Measurements from ENCODE around the gene TFAM. TPM values are rescaled to one million over a fixed set of nuclear protein-coding genes. Genes with fewer than 3 reads are reported as not detected.

The TFAM gene
- polyA plus RNA-seq, 1 of the 3 experiments (the other 2 are of a cell fraction) = 19.6 TPM

GRCh38 chr10:58389024-58389423 lies 3.8 kb downstream of the TFAM start:
- no peak overlapping the region for H3K27ac ChIP-seq (ENCODE audit: low read depth in 2 of 2, low read length in 1 of 2)
- no peaks in the 10 kb centered on the region for H3K9me2 ChIP-seq
- TF ChIP-seq RCOR1 (IDR thresholded peaks at IDR 0.05; ENCODE audit: low read length) = no peak
- no peak overlapping the region for H3K4me3 ChIP-seq (ENCODE audit: low read depth in 2 of 2, low read length in 1 of 2)
- H3K79me2 ChIP-seq (ENCODE audit: insufficient read depth) = peaks cover 59% of the 10 kb centered on the region
- H3K4me2 ChIP-seq = no peak overlapping the region
- DNase-seq = no peak
- peaks cover 43 to 69% of the 10 kb centered on the region in 2 experiments for H3K36me3 ChIP-seq (replicated peaks in 1 of 2; ENCODE audit: control insufficient read depth in 1 of 2, insufficient read depth in 2 of 2, low read length in 1 of 2)
- no peak overlapping the region for H2AFZ ChIP-seq (ENCODE audit: low read depth)
- no peaks in the 10 kb centered on the region for H3K27me3 ChIP-seq (ENCODE audit: insufficient read depth)
- ChIA-PET CTCF (interaction anchor here (0.9 to 1.4 kb wide), 2 partner anchors 97 to 109 kb away, joined by 3 to 6 read pairs; no protein-coding TSS in a partner anchor), POLR2A (no interaction called here)
- peaks cover 11 to 17% of the 10 kb centered on the region in 2 experiments; a peak in 3 of 4 replicates for H3K4me1 ChIP-seq (ENCODE audit: control insufficient read depth in 1 of 2, insufficient read depth in 2 of 2, low read depth in 1 of 2, low read length in 1 of 2)
- no peaks in the 10 kb centered on the region for H3K9me3 ChIP-seq
- WGBS (ENCODE audit: low lambda C conversion rate) = 96% methylated on average over 3 of the region's 3 CpGs
- H4K20me1 ChIP-seq (ENCODE audit: insufficient read depth) = no peaks in the 10 kb centered on the region
- H3F3A ChIP-seq (replicated peaks; ENCODE audit: insufficient read depth) = peaks cover 9% of the 10 kb centered on the region
- H3K9ac ChIP-seq = no peak overlapping the region

GRCh38 chr10:58393317-58393716 lies 8.1 kb downstream of the TFAM start:
- Histone ChIP-seq H3K9me3 (no peaks in the 10 kb centered on the region), H2AFZ (ENCODE audit: low read depth) (no peak overlapping the region), H3K27me3 (ENCODE audit: insufficient read depth) (no peaks in the 10 kb centered on the region), H3K27ac (ENCODE audit: low read depth in 2 of 2, low read length in 1 of 2) (peak overlapping the region in 1 of 2 experiments; percentile 41; a peak in 1 of 4 replicates), H3F3A (replicated peaks; ENCODE audit: insufficient read depth) (no peaks in the 10 kb centered on the region), H4K20me1 (ENCODE audit: insufficient read depth) (no peaks in the 10 kb centered on the region), H3K9ac (no peak overlapping the region), H3K4me1 (ENCODE audit: control insufficient read depth in 1 of 2, insufficient read depth in 2 of 2, low read depth in 1 of 2, low read length in 1 of 2) (no peaks in the 10 kb centered on the region; a peak in 1 of 4 replicates), H3K9me2 (no peaks in the 10 kb centered on the region), H3K79me2 (ENCODE audit: insufficient read depth) (peaks cover 24% of the 10 kb centered on the region; the same call in 1 of the 2 replicates), H3K4me2 (no peak overlapping the region), H3K36me3 (replicated peaks in 1 of 2; ENCODE audit: control insufficient read depth in 1 of 2, insufficient read depth in 2 of 2, low read length in 1 of 2) (peaks cover 71 to 86% of the 10 kb centered on the region in 2 experiments), H3K4me3 (ENCODE audit: low read depth in 2 of 2, low read length in 1 of 2) (no peak overlapping the region)
- POLR2A ChIA-PET = no interaction called here
- CTCF ChIA-PET = interaction anchor here (0.5 to 1.4 kb wide), 4 partner anchors 8 to 390 kb away, joined by 3 to 9 read pairs (median 4); no protein-coding TSS in a partner anchor
- WGBS (ENCODE audit: low lambda C conversion rate) = 89% methylated on average over 2 of the region's 2 CpGs
- TF ChIP-seq NRF1 (IDR thresholded peaks at IDR 0.05; ENCODE audit: low read depth, low read length) (no peak), SIN3A (IDR thresholded peaks at IDR 0.05; ENCODE audit: borderline replicate concordance, low read depth, low read length) (no peak), RXRA (IDR thresholded peaks at IDR 0.05; ENCODE audit: borderline replicate concordance, low read depth) (no peak), RAD21 (IDR thresholded peaks at IDR 0.05; ENCODE audit: low read length) (peak; percentile 43; the same call in 1 of the 2 replicates), TEAD4 (IDR thresholded peaks at IDR 0.05; ENCODE audit: borderline replicate concordance, insufficient read depth) (no peak), MXI1 (IDR thresholded peaks at IDR 0.05; ENCODE audit: low read depth, low read length) (no peak)
- no peak for DNase-seq

- no peak for DNase-seq
- Histone ChIP-seq H3K79me2 (ENCODE audit: insufficient read depth) (peaks cover 17% of the 10 kb centered on the region; the same call in 1 of the 2 replicates), H3K4me1 (ENCODE audit: control insufficient read depth in 1 of 2, insufficient read depth in 2 of 2, low read depth in 1 of 2, low read length in 1 of 2) (no peaks in the 10 kb centered on the region), H3K4me3 (ENCODE audit: low read depth in 2 of 2, low read length in 1 of 2) (no peak overlapping the region), H4K20me1 (ENCODE audit: insufficient read depth) (no peaks in the 10 kb centered on the region), H3K9ac (no peak overlapping the region), H3K4me2 (no peak overlapping the region), H3K9me3 (no peaks in the 10 kb centered on the region), H2AFZ (ENCODE audit: low read depth) (no peak overlapping the region), H3F3A (replicated peaks; ENCODE audit: insufficient read depth) (peaks cover 7% of the 10 kb centered on the region), H3K27ac (ENCODE audit: low read depth in 2 of 2, low read length in 1 of 2) (no peak overlapping the region; a peak in 1 of 4 replicates), H3K27me3 (ENCODE audit: insufficient read depth) (no peaks in the 10 kb centered on the region), H3K36me3 (replicated peaks in 1 of 2; ENCODE audit: control insufficient read depth in 1 of 2, insufficient read depth in 2 of 2, low read length in 1 of 2) (peaks cover 63 to 82% of the 10 kb centered on the region in 2 experiments), H3K9me2 (no peaks in the 10 kb centered on the region)
- ChIA-PET CTCF (interaction anchor here (1.2 kb wide), 1 partner anchor 95 kb away, joined by 3 read pairs; no protein-coding TSS in a partner anchor), POLR2A (no interaction called here)
- TF ChIP-seq POLR2AphosphoS5 (IDR thresholded peaks at IDR 0.05; ENCODE audit: low read depth, low read length) (no peak), USF1 (IDR thresholded peaks at IDR 0.05; ENCODE audit: borderline replicate concordance, low read depth) (no peak), CTCF (IDR thresholded peaks at IDR 0.05) (no peak), FOXM1 (IDR thresholded peaks at IDR 0.05; ENCODE audit: low read depth) (no peak), RFX5 (IDR thresholded peaks at IDR 0.05; ENCODE audit: low read length) (no peak), NFIC (IDR thresholded peaks at IDR 0.05; ENCODE audit: borderline replicate concordance) (no peak), RAD21 (IDR thresholded peaks at IDR 0.05; ENCODE audit: low read length) (no peak), REST (IDR thresholded peaks at IDR 0.05; ENCODE audit: low read depth, low read length) (no peak), IRF3 (IDR thresholded peaks at IDR 0.05; ENCODE audit: low read depth, low read length) (no peak)
Measured at GRCh38 chr10:58394471-58394870, 9.3 kb downstream of the TFAM start.
